ENCODE results near the gene SIX5. TPM values are rescaled to one million over a fixed set of nuclear protein-coding genes. Genes with fewer than 3 reads are reported as not detected.

SIX5 gene
- total and polyA plus RNA-seq, 4 donors: 2.7 to 9.9 (median 4.4) TPM

- peak overlapping the region; percentile 61 to 97 for H3K9ac ChIP-seq (ENCODE audit: low read depth in 1 of 2, low read length in 2 of 2)
- TF ChIP-seq MAX (IDR thresholded peaks at IDR 0.05) (no peak), GABPA (IDR thresholded peaks at IDR 0.05 in 1 of 2, conservative IDR thresholded peaks at IDR 0.05 in 1 of 2) (no peak)
- H3K4me3 ChIP-seq (ENCODE audit: low read depth in 1 of 3, low read length in 3 of 3): peak overlapping the region; percentile 35 to 67 (median 55)
- DNase-seq (ENCODE audit: low spot score): no peak
- no peaks in the 10 kb centered on the region for H3K9me3 ChIP-seq (ENCODE audit: control insufficient read depth in 4 of 4, low read length in 3 of 4)
- H3K36me3 ChIP-seq (ENCODE audit: control insufficient read depth in 4 of 4, insufficient read depth in 3 of 4, low read depth in 1 of 4, low read length in 3 of 4): peaks cover 0 to 3% (median under 1%) of the 10 kb centered on the region in 4 donors
- no peaks in the 10 kb centered on the region for H3K27me3 ChIP-seq (ENCODE audit: control insufficient read depth in 4 of 4, insufficient read depth in 4 of 4, low read length in 3 of 4)
- peak overlapping the region; percentile 92 to 96 for H3K27ac ChIP-seq (ENCODE audit: low read depth in 1 of 2, low read length in 2 of 2)
- 65% methylated on average over 12 of the region's 12 CpGs for WGBS
- peaks cover 5 to 25% (median 17%) of the 10 kb centered on the region in 4 donors for H3K4me1 ChIP-seq (ENCODE audit: control insufficient read depth in 4 of 4, insufficient read depth in 4 of 4, low read length in 3 of 4)
Measured at GRCh38 chr19:45717983-45718650, 50.9 kb downstream of the SIX5 start.

GRCh38 chr19:45717131-45717982 is 51.7 kb downstream of the SIX5 start:
- peak; percentile 96 for DNase-seq (ENCODE audit: low spot score)
- Histone ChIP-seq H3K36me3 (ENCODE audit: control insufficient read depth in 4 of 4, insufficient read depth in 3 of 4, low read depth in 1 of 4, low read length in 3 of 4) (peaks cover 0 to 7% (median 5%) of the 10 kb centered on the region in 4 donors), H3K9ac (ENCODE audit: low read depth in 1 of 2, low read length in 2 of 2) (peak overlapping the region; percentile 87 to 100), H3K27me3 (ENCODE audit: control insufficient read depth in 4 of 4, insufficient read depth in 4 of 4, low read length in 3 of 4) (no peaks in the 10 kb centered on the region), H3K4me3 (ENCODE audit: low read depth in 1 of 3, low read length in 3 of 3) (peak overlapping the region; percentile 60 to 84 (median 67)), H3K27ac (ENCODE audit: low read depth in 1 of 2, low read length in 2 of 2) (peak overlapping the region; percentile 92 to 96), H3K9me3 (ENCODE audit: control insufficient read depth in 4 of 4, low read length in 3 of 4) (no peaks in the 10 kb centered on the region), H3K4me1 (ENCODE audit: control insufficient read depth in 4 of 4, insufficient read depth in 4 of 4, low read length in 3 of 4) (peaks cover 5 to 25% (median 17%) of the 10 kb centered on the region in 4 donors)
- under 1% methylated on average over 51 of the region's 51 CpGs for WGBS
- TF ChIP-seq MAX (IDR thresholded peaks at IDR 0.05): peak; percentile 99
- TF ChIP-seq YY1 (IDR thresholded peaks at IDR 0.05): peak; percentile 93
- peak; percentile 79 for TF ChIP-seq FOXA2 (IDR thresholded peaks at IDR 0.05)
- peak; percentile 24 for TF ChIP-seq CTCF (IDR thresholded peaks at IDR 0.05; ENCODE audit: low read depth, low read length, missing input control)
- peak in 1 of 2 donors; percentile 62 for TF ChIP-seq RAD21 (IDR thresholded peaks at IDR 0.05)
- TF ChIP-seq JUND (IDR thresholded peaks at IDR 0.05): peak; percentile 46 to 64
- TF ChIP-seq TAF1 (conservative IDR thresholded peaks at IDR 0.05): peak; percentile 53
- TF ChIP-seq RXRA (IDR thresholded peaks at IDR 0.05): peak; percentile 96 to 97
- peak; percentile 52 to 84 for TF ChIP-seq GABPA (IDR thresholded peaks at IDR 0.05 in 1 of 2, conservative IDR thresholded peaks at IDR 0.05 in 1 of 2)
- peak; percentile 100 for TF ChIP-seq NR2F2 (IDR thresholded peaks at IDR 0.05)
- peak; percentile 94 to 97 for TF ChIP-seq EGR1 (IDR thresholded peaks at IDR 0.05; ENCODE audit: low read depth in 2 of 2)
- TF ChIP-seq SP1 (IDR thresholded peaks at IDR 0.05): peak; percentile 98
- TF ChIP-seq ATF3 (IDR thresholded peaks at IDR 0.05): no peak
- TF ChIP-seq HNF4G (IDR thresholded peaks at IDR 0.05): peak; percentile 80
- TF ChIP-seq ZBTB33 (IDR thresholded peaks at IDR 0.05): peak; percentile 94
- peak; percentile 89 for TF ChIP-seq REST (IDR thresholded peaks at IDR 0.05)
- peak; percentile 87 to 92 for TF ChIP-seq HNF4A (conservative IDR thresholded peaks at IDR 0.05)
- TF ChIP-seq FOXA1 (IDR thresholded peaks at IDR 0.05): peak; percentile 84

Data from liver (tissue), 9 donors.